ENCODE data around the gene OR1K1. TPM values are rescaled to one million over a fixed set of nuclear protein-coding genes. Genes with fewer than 3 reads are reported as not detected.

The OR1K1 gene
- total and polyA plus RNA-seq, 2 experiments from 2014 or later = not detected

DNA sequence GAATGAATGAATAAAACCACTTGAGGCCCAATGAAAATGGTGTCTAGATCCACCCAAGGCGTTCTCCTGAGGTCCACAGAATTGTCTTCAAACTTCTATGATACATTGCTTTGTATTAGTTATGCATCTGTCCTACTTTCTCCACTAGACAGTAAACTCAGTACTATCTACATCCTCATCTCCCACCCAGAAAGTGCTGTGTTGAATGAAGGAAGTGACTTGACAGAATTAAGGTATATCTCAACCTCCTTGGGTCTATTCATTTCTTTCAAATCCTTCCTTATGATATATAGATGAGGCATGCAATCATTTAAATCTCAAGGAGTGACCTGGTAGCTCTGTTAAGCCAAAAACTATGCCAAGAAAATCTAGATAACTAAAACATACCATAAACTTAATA, 44.2 kb downstream of the OR1K1 start:
- TF ChIP-seq EZH2phosphoT487 (IDR thresholded peaks at IDR 0.05; ENCODE audit: low read depth, severe bottlenecking, unreplicated experiment) (no peak), EZH2 (IDR thresholded peaks at IDR 0.05; ENCODE audit: borderline replicate concordance) (no peak)
- TF ChIP-seq, protein P1, sequence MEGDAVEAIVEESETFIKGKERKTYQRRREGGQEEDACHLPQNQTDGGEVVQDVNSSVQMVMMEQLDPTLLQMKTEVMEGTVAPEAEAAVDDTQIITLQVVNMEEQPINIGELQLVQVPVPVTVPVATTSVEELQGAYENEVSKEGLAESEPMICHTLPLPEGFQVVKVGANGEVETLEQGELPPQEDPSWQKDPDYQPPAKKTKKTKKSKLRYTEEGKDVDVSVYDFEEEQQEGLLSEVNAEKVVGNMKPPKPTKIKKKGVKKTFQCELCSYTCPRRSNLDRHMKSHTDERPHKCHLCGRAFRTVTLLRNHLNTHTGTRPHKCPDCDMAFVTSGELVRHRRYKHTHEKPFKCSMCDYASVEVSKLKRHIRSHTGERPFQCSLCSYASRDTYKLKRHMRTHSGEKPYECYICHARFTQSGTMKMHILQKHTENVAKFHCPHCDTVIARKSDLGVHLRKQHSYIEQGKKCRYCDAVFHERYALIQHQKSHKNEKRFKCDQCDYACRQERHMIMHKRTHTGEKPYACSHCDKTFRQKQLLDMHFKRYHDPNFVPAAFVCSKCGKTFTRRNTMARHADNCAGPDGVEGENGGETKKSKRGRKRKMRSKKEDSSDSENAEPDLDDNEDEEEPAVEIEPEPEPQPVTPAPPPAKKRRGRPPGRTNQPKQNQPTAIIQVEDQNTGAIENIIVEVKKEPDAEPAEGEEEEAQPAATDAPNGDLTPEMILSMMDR (IDR thresholded peaks at IDR 0.05; ENCODE audit: poor library complexity) = no peak
- no peaks in the 10 kb centered on the region for H3K9me3 ChIP-seq (ENCODE audit: low read depth)
- H3K36me3 ChIP-seq (replicated peaks; ENCODE audit: insufficient read depth, low read depth) = no peaks in the 10 kb centered on the region
- no peaks in the 10 kb centered on the region for H4K20me1 ChIP-seq (ENCODE audit: insufficient read depth, poor library complexity, severe bottlenecking)
- no peak overlapping the region for H3K4me3 ChIP-seq
- WGBS (ENCODE audit: low lambda C conversion rate, missing lambda C conversion rate) = 100% methylated on average over 1 of the region's 1 CpG
- H3K27me3 ChIP-seq = no peaks in the 10 kb centered on the region
- no peaks in the 10 kb centered on the region for H3K9me2 ChIP-seq (replicated peaks; ENCODE audit: insufficient read depth)
- H3K79me2 ChIP-seq = no peaks in the 10 kb centered on the region
- no peak overlapping the region for H3K4me2 ChIP-seq
- no peak for DNase-seq (ENCODE audit: low spot score)
- H3K4me1 ChIP-seq (ENCODE audit: insufficient read depth) = no peaks in the 10 kb centered on the region
- no peak overlapping the region for H3K27ac ChIP-seq
- H2AFZ ChIP-seq = no peak overlapping the region

GRCh38 chr9:122845116-122845515, 45.2 kb downstream of the OR1K1 start:
- Histone ChIP-seq H3K4me2 (no peak overlapping the region), H4K20me1 (ENCODE audit: insufficient read depth, poor library complexity, severe bottlenecking) (no peaks in the 10 kb centered on the region), H3K4me3 (no peak overlapping the region), H3K36me3 (replicated peaks; ENCODE audit: insufficient read depth, low read depth) (no peaks in the 10 kb centered on the region), H3K9me3 (ENCODE audit: low read depth) (no peaks in the 10 kb centered on the region), H3K4me1 (ENCODE audit: insufficient read depth) (no peaks in the 10 kb centered on the region), H2AFZ (no peak overlapping the region), H3K79me2 (no peaks in the 10 kb centered on the region), H3K9me2 (replicated peaks; ENCODE audit: insufficient read depth) (no peaks in the 10 kb centered on the region), H3K27me3 (no peaks in the 10 kb centered on the region), H3K27ac (no peak overlapping the region)
- DNase-seq (ENCODE audit: low spot score) = no peak
- WGBS (ENCODE audit: low lambda C conversion rate, missing lambda C conversion rate) = 80% methylated on average over 3 of the region's 3 CpGs
- TF ChIP-seq EZH2 (IDR thresholded peaks at IDR 0.05; ENCODE audit: borderline replicate concordance) = no peak
- TF ChIP-seq, protein P1 (IDR thresholded peaks at IDR 0.05; ENCODE audit: poor library complexity) = no peak
- no peak for TF ChIP-seq EZH2phosphoT487 (IDR thresholded peaks at IDR 0.05; ENCODE audit: low read depth, severe bottlenecking, unreplicated experiment)

GRCh38 chr9:122846371-122846940, 46.5 kb downstream of the OR1K1 start:
- no peak overlapping the region for H3K4me2 ChIP-seq
- H3K4me1 ChIP-seq (ENCODE audit: insufficient read depth) = no peaks in the 10 kb centered on the region
- no peak for DNase-seq (ENCODE audit: low spot score)
- TF ChIP-seq, protein P1 (IDR thresholded peaks at IDR 0.05; ENCODE audit: poor library complexity) = no peak
- TF ChIP-seq EZH2phosphoT487 (IDR thresholded peaks at IDR 0.05; ENCODE audit: low read depth, severe bottlenecking, unreplicated experiment) = no peak
- no peak for TF ChIP-seq EZH2 (IDR thresholded peaks at IDR 0.05; ENCODE audit: borderline replicate concordance)
- no peaks in the 10 kb centered on the region for H4K20me1 ChIP-seq (ENCODE audit: insufficient read depth, poor library complexity, severe bottlenecking)
- no peak overlapping the region for H3K27ac ChIP-seq
- H3K4me3 ChIP-seq = no peak overlapping the region
- no peak overlapping the region for H2AFZ ChIP-seq
- H3K79me2 ChIP-seq = no peaks in the 10 kb centered on the region
- H3K36me3 ChIP-seq (replicated peaks; ENCODE audit: insufficient read depth, low read depth) = peaks cover 6% of the 10 kb centered on the region
- no peaks in the 10 kb centered on the region for H3K9me3 ChIP-seq (ENCODE audit: low read depth)
- H3K9me2 ChIP-seq (replicated peaks; ENCODE audit: insufficient read depth) = no peaks in the 10 kb centered on the region
- no peaks in the 10 kb centered on the region for H3K27me3 ChIP-seq
- WGBS (ENCODE audit: low lambda C conversion rate, missing lambda C conversion rate) = 96% methylated on average over 5 of the region's 5 CpGs
